Measurements from ENCODE around the gene MCIDAS.
A peak's percentile ranks its signal among the peaks of the same experiment; 100 is the strongest.

Gene MCIDAS

GRCh38 chr5:55222092-55222984 lies 4.8 kb downstream of the MCIDAS start:
- no peak for DNase-seq (ENCODE audit: low read depth)

GRCh38 chr5:55220433-55221185 lies 6.5 kb downstream of the MCIDAS start:
- no peak for DNase-seq (ENCODE audit: low read depth)

GRCh38 chr5:55219770-55220169 lies 7.3 kb downstream of the MCIDAS start:
- DNase-seq (ENCODE audit: low read depth) = no peak

DNA sequence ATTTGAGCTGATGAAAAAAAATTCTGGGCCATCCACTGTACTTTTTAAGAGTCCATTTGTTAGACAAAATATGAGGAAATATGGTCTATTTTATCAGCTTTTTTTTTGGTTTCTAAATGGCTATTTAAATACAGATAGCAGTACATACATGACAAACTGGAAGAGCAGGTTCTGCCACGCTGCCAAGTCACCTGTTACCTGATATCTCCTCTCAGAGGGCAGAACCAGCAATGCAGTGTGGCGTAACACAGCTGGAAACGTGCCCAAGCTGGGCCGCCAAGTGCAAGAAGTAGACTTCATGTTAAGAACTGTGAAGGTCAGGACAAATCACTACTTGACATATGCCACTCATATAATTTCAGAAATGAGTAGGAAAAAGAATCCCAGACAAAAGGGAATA lies 8.1 kb downstream of the MCIDAS start:
- no peak for DNase-seq (ENCODE audit: low read depth)

- no peak for DNase-seq (ENCODE audit: low read depth)
These were observed 15.8 kb downstream of the MCIDAS start for GRCh38 chr5:55211184-55211874.

- DNase-seq (ENCODE audit: low read depth) = no peak
These were observed 22.1 kb downstream of the MCIDAS start for GRCh38 chr5:55205001-55205400.

DNA sequence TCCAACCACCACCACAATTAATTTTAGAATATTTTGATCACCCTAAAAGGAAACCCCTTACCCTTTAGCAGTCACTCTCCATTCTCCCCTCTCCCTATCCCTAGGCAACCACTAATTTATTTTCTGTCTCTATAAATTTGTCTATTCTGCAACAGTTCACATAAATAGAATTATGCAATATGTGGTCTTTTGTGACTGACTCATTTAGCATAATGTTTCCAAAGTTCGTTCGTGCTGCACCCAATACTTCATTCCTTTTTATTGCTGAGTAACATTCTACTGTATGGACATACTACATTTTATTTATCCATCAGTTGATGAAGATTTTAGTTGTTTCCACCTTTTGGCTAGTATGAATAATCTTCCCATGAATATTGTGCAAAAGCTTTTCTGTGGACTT lies 36.0 kb downstream of the MCIDAS start:
- no peak for DNase-seq (ENCODE audit: low read depth)

GRCh38 chr5:55188656-55189540 lies 38.2 kb downstream of the MCIDAS start:
- DNase-seq (ENCODE audit: low read depth) = no peak

GRCh38 chr5:55187370-55187769 lies 39.7 kb downstream of the MCIDAS start:
- no peak for DNase-seq (ENCODE audit: low read depth)

- no peak for DNase-seq (ENCODE audit: low read depth)
These were observed 47.1 kb downstream of the MCIDAS start for GRCh38 chr5:55180016-55180415.

- no peak for DNase-seq (ENCODE audit: low read depth)
These were observed 50.0 kb downstream of the MCIDAS start for GRCh38 chr5:55177078-55177477.

GRCh38 chr5:55176176-55176818 lies 50.8 kb downstream of the MCIDAS start:
- DNase-seq (ENCODE audit: low read depth) = no peak

- DNase-seq (ENCODE audit: low read depth) = no peak
These were observed 51.3 kb downstream of the MCIDAS start for GRCh38 chr5:55175781-55176175.

DNA sequence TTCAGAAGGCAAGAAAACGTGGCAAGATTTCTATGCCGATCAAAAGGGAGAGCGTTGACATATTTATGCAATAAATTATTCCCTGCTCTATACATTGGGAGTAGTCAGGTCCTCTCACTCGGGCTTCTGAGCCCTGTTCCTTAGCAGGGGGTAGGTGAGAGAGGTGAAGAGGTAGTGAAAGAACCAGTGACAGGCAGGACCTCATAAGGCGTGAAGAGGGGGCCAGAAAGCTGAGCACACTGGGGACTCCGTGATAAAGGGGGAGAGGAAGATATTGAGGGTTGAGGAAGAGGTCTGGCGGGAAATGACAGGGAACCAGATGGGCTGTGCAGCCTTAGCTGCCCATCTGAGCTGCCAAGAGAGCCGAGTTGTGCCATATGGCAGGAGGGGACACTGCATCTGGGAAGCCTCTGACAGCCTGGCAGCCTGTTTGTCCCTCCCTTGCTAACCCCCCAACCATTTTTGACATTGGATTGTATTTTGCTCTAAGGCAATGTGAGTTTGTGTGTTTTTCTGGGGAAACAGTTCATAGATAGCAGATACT lies 53.4 kb downstream of the MCIDAS start:
- DNase-seq (ENCODE audit: low read depth) = no peak

GRCh38 chr5:55172937-55173686 lies 54.0 kb downstream of the MCIDAS start, which contains the start of gene CDC20B:
Gene CDC20B, minus strand, starts transcription at chr5:55173177. Its CDS starts 177 bp downstream, at chr5:55173000.
- DNase-seq (ENCODE audit: low read depth) = no peak

- peak; percentile 42 for DNase-seq (ENCODE audit: low read depth)
These were observed 54.8 kb downstream of the MCIDAS start for GRCh38 chr5:55172051-55172899.

GRCh38 chr5:55171471-55171870 lies 55.6 kb downstream of the MCIDAS start:
- no peak for DNase-seq (ENCODE audit: low read depth)

Data from CMK (cell line).